HFF-Myc (cell line): ENCODE results near the gene HIVEP3.

Experiments used
- DNase-seq: peaks from one replicate; pipeline ENCODE4 v3.0.0-alpha.2; 2011; ENCODE audit warnings: low read depth; ENCODE audit errors: extremely low read depth
- H3K4me3 ChIP-seq: replicated peaks from 2 replicates; pipeline ENCODE4 v1.5.1; 2011; ENCODE audit warnings: low read depth, mild to moderate bottlenecking, control low read depth, low read length
- CTCF ChIP-seq: IDR thresholded peaks from 2 replicates; pipeline ENCODE4 v1.5.1; 2012; ENCODE audit warnings: mild to moderate bottlenecking, low read depth, low read length, control low read depth; ENCODE audit errors: missing control alignments

The HIVEP3 gene

GRCh38 chr1:41645062-41645461 is 273.7 kb downstream of the HIVEP3 start:
- no peak for DNase-seq
- no peak overlapping the region for H3K4me3 ChIP-seq
- TF ChIP-seq CTCF, result no peak

- H3K4me3 ChIP-seq, result no peak overlapping the region
- no peak for TF ChIP-seq CTCF
- DNase-seq, result no peak
These were observed 275.6 kb downstream of the HIVEP3 start for GRCh38 chr1:41642922-41643821.

- no peak overlapping the region for H3K4me3 ChIP-seq
- no peak for DNase-seq
- TF ChIP-seq CTCF, result no peak
These were observed 276.7 kb downstream of the HIVEP3 start for GRCh38 chr1:41641941-41642527.

GRCh38 chr1:41641475-41641814 is 277.3 kb downstream of the HIVEP3 start:
- no peak overlapping the region for H3K4me3 ChIP-seq
- TF ChIP-seq CTCF, result no peak

GRCh38 chr1:41640756-41641474 is 277.8 kb downstream of the HIVEP3 start:
- H3K4me3 ChIP-seq, result no peak overlapping the region
- no peak for DNase-seq
- no peak for TF ChIP-seq CTCF

More at GRCh38 chr1:41641475-41641814, 277.3 kb downstream of the HIVEP3 start:
- no peak for DNase-seq

GRCh38 chr1:41640141-41640751 is 278.5 kb downstream of the HIVEP3 start:
- H3K4me3 ChIP-seq, result no peak overlapping the region
- TF ChIP-seq CTCF, result no peak
- no peak for DNase-seq
